KMS-11 (cell line): ENCODE data around the gene PSMD9.
"Not testable (repeated sequence)": the region's sequence is repeated elsewhere in the genome, so short reads cannot be mapped to it uniquely, and the experiment has no call there.

ENCODE experiments used
- H2AFZ ChIP-seq: fragments of 200-600 bp; sonication (generic); 2 replicates; pipeline ENCODE4 v1.6.1; 2016; ENCODE audit warnings: antibody characterized with exemption, mixed run types, low read depth
- H3K27ac ChIP-seq: fragments of 200-600 bp; sonication (generic); 2 replicates; pipeline ENCODE4 v1.6.1; 2016; ENCODE audit warnings: mild to moderate bottlenecking, mixed run types
- H3K27me3 ChIP-seq: fragments of 200-600 bp; sonication (generic); 2 replicates; pipeline ENCODE4 v1.6.1; 2017; ENCODE audit warnings: mild to moderate bottlenecking, low read depth, mixed run types, moderate library complexity; ENCODE audit not compliant: insufficient read depth
- H3K36me3 ChIP-seq: fragments of 200-600 bp; sonication (generic); 2 replicates; pipeline ENCODE4 v1.6.1; 2017; ENCODE audit warnings: mild to moderate bottlenecking, mixed run types; ENCODE audit not compliant: insufficient read depth
- H3K4me1 ChIP-seq: fragments of 200-600 bp; sonication (generic); 2 replicates; pipeline ENCODE4 v1.6.1; 2016; ENCODE audit warnings: mild to moderate bottlenecking, low read depth, mixed run types; ENCODE audit not compliant: poor library complexity, severe bottlenecking
- H3K4me2 ChIP-seq: fragments of 200-600 bp; sonication (generic); 2 replicates; pipeline ENCODE4 v1.7.0; 2016; ENCODE audit warnings: mild to moderate bottlenecking, mixed run types
- H3K4me3 ChIP-seq: fragments of 200-600 bp; sonication (generic); IDR thresholded peaks from 2 replicates; pipeline ENCODE4 v1.6.1; 2017; ENCODE audit warnings: low read depth, low read length, mixed read lengths; ENCODE audit not compliant: insufficient read depth
- H3K79me2 ChIP-seq: fragments of 200-600 bp; sonication (generic); 2 replicates; pipeline ENCODE4 v1.6.1; 2016; ENCODE audit warnings: low read depth, mixed run types; ENCODE audit not compliant: insufficient read depth
- H3K9ac ChIP-seq: fragments of 200-600 bp; sonication (generic); 2 replicates; pipeline ENCODE4 v1.6.1; 2016; ENCODE audit warnings: mild to moderate bottlenecking, mixed run types
- H4K20me1 ChIP-seq: fragments of 200-600 bp; sonication (generic); 2 replicates; pipeline ENCODE4 v1.6.1; 2016; ENCODE audit warnings: mild to moderate bottlenecking, mixed run types; ENCODE audit not compliant: insufficient read depth
- TF ChIP-seq, protein P1 (sequence below): fragments of 200-600 bp; sonication (generic); conservative IDR thresholded peaks from 2 replicates; pipeline ENCODE4 v1.6.1; 2017; ENCODE audit warnings: low read depth, mild to moderate bottlenecking, antibody characterized with exemption, low read length, moderate library complexity, mixed read lengths

The PSMD9 gene

DNA sequence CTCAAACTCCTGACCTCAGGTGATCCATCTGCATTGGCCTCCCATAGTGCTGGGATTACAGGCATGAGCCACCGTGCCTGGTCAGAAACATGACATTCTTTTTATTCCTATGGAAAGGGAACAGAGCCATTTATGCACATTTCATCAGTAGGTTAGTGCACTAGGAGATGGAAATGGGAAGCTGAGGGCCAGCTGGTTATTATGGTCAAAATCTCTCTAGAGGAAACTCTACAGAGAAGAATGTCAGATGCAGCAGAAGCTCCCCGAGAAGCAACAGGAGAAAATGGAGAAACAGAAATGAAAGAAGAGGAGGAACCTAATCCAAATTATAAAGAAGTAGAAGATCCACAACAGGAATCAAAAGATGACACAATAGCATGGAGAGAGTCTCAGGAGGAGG, 32.5 kb downstream of the PSMD9 start:
- H3K9ac ChIP-seq, result no peak overlapping the region
- H3K36me3 ChIP-seq, result no peaks in the 10 kb centered on the region
- no peak overlapping the region for H3K4me3 ChIP-seq
- no peak overlapping the region for H3K27ac ChIP-seq
- peaks cover 4% of the 10 kb centered on the region for H3K4me1 ChIP-seq
- H4K20me1 ChIP-seq, result no peaks in the 10 kb centered on the region
- H3K4me2 ChIP-seq, result no peak overlapping the region
- no peaks in the 10 kb centered on the region for H3K79me2 ChIP-seq
- H2AFZ ChIP-seq, result no peak overlapping the region
- TF ChIP-seq, protein P1, sequence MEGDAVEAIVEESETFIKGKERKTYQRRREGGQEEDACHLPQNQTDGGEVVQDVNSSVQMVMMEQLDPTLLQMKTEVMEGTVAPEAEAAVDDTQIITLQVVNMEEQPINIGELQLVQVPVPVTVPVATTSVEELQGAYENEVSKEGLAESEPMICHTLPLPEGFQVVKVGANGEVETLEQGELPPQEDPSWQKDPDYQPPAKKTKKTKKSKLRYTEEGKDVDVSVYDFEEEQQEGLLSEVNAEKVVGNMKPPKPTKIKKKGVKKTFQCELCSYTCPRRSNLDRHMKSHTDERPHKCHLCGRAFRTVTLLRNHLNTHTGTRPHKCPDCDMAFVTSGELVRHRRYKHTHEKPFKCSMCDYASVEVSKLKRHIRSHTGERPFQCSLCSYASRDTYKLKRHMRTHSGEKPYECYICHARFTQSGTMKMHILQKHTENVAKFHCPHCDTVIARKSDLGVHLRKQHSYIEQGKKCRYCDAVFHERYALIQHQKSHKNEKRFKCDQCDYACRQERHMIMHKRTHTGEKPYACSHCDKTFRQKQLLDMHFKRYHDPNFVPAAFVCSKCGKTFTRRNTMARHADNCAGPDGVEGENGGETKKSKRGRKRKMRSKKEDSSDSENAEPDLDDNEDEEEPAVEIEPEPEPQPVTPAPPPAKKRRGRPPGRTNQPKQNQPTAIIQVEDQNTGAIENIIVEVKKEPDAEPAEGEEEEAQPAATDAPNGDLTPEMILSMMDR, result no peak
- no peaks in the 10 kb centered on the region for H3K27me3 ChIP-seq

- TF ChIP-seq, protein P1, result no peak
- H3K27me3 ChIP-seq, result no peaks in the 10 kb centered on the region
- H3K4me3 ChIP-seq, result no peak overlapping the region
- no peaks in the 10 kb centered on the region for H3K79me2 ChIP-seq
- no peaks in the 10 kb centered on the region for H4K20me1 ChIP-seq
- H2AFZ ChIP-seq, result no peak overlapping the region
- H3K27ac ChIP-seq, result no peak overlapping the region
- peaks cover 4% of the 10 kb centered on the region for H3K4me1 ChIP-seq
- no peaks in the 10 kb centered on the region for H3K36me3 ChIP-seq
- H3K9ac ChIP-seq, result no peak overlapping the region
- no peak overlapping the region for H3K4me2 ChIP-seq
Observed at GRCh38 chr12:121925358-121925695, 36.7 kb downstream of the PSMD9 start.

DNA sequence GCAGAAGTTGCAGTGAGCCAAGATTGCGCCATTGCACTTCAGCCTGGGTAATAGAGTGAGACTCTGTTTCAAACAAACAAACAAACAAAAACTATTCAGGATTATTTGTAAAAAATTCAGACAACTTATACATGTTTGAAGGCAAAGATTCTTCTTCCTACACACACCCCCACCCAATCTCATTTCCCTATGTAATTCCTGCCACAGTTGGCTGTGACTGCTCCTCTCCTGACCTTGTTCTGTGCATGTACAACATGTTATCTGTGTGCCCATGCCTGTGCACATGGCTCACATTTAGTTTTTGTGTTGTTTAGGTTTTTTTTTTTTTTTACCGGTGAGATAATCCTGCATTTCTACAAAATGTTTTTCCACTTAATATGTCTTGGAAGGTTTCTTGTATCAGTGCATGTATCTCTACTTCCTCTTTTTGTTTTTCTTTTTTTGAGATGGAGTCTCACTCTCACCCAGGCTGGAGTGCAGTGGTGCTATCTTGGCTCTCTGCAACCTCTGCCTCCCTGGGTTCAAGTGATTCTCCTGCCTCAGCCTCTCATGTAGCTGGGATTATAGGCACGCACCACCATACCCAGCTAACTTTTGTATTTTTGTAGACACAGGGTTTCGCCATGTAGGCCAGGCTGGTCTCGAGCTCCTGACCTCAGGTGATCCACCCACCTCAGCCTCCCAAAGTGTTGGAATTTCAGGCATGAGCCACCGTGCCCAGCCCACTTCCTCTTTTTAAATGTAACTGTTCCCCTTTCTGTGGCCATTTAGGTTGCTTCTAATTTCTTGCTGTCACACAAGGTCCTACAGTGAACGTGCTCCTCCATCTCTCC, 38.5 kb downstream of the PSMD9 start:
- TF ChIP-seq, protein P1, result no peak
- Histone ChIP-seq H3K9ac (no peak overlapping the region), H2AFZ (no peak overlapping the region), H3K4me1 (peaks cover 4% of the 10 kb centered on the region), H3K36me3 (no peaks in the 10 kb centered on the region), H3K27me3 (no peaks in the 10 kb centered on the region), H3K79me2 (no peaks in the 10 kb centered on the region), H3K4me3 (no peak overlapping the region), H3K27ac (no peak overlapping the region), H3K4me2 (no peak overlapping the region), H4K20me1 (no peaks in the 10 kb centered on the region)

DNA sequence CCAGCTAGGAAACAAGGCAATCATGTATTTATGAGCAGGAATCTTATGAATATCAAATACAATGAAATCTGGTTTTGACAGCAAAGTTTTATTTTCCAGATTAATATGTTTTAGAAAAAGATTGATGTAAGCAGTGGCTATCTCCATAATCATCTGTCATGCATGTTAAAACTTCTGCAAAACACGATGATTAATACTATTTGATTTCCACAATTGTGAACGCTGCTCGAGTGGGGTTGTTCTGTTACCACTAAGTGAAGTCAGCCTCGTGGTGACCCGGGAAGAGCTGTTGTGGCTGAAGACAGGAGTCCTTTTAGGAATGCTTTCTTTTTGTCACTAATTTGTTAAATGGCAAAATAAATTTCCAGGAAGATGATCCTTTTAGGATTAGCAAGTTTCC, 39.2 kb downstream of the PSMD9 start:
- Histone ChIP-seq H3K79me2 (no peaks in the 10 kb centered on the region), H3K9ac (no peak overlapping the region), H4K20me1 (no peaks in the 10 kb centered on the region), H3K4me1 (peaks cover 4% of the 10 kb centered on the region), H3K27me3 (no peaks in the 10 kb centered on the region), H3K4me2 (no peak overlapping the region), H3K4me3 (no peak overlapping the region), H3K36me3 (no peaks in the 10 kb centered on the region), H2AFZ (no peak overlapping the region), H3K27ac (no peak overlapping the region)
- TF ChIP-seq, protein P1, result no peak

GRCh38 chr12:121929545-121929944, 41.0 kb downstream of the PSMD9 start:
- H3K27ac ChIP-seq, H4K20me1 ChIP-seq, H3K79me2 ChIP-seq, H2AFZ ChIP-seq, H3K9ac ChIP-seq, H3K27me3 ChIP-seq, H3K36me3 ChIP-seq, H3K4me3 ChIP-seq, H3K4me2 ChIP-seq, H3K4me1 ChIP-seq: not testable (repeated sequence)
